GM12872 (cell line): ENCODE data around the gene ABCA7.

Source experiments
- TF ChIP-seq, protein P1 (sequence below): IDR thresholded peaks from 3 replicates; pipeline ENCODE4 v1.5.1; 2011; ENCODE audit warnings: low read depth, mild to moderate bottlenecking, low read length, moderate library complexity; ENCODE audit not compliant: insufficient read depth

Gene ABCA7

DNA sequence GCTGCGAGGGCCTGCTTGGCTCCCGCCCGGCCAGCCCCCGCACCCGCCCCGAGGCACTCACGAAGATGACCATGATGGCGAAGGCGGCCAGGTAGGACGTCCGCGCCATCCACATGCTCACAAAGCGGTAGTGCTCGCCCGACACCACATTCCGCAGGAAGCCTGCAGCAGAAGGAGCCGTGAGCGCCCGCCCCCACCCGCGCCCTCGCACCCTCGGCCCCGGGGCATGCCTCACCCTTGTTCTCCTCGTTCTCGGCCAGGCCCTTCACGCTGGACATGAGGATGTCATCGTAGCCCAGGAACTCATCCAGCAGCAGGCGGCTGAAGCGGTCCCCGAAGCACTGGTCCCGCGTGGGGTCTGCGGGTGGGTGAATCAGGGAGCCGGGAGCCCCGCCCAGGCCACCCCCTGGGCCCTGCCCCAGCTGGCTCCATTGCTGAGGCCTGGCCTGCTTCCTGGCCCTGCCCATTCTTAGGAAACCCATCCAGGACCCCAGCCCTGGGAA is 28.0 kb upstream of the ABCA7 start:
- TF ChIP-seq, protein P1, sequence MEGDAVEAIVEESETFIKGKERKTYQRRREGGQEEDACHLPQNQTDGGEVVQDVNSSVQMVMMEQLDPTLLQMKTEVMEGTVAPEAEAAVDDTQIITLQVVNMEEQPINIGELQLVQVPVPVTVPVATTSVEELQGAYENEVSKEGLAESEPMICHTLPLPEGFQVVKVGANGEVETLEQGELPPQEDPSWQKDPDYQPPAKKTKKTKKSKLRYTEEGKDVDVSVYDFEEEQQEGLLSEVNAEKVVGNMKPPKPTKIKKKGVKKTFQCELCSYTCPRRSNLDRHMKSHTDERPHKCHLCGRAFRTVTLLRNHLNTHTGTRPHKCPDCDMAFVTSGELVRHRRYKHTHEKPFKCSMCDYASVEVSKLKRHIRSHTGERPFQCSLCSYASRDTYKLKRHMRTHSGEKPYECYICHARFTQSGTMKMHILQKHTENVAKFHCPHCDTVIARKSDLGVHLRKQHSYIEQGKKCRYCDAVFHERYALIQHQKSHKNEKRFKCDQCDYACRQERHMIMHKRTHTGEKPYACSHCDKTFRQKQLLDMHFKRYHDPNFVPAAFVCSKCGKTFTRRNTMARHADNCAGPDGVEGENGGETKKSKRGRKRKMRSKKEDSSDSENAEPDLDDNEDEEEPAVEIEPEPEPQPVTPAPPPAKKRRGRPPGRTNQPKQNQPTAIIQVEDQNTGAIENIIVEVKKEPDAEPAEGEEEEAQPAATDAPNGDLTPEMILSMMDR: no peak

DNA sequence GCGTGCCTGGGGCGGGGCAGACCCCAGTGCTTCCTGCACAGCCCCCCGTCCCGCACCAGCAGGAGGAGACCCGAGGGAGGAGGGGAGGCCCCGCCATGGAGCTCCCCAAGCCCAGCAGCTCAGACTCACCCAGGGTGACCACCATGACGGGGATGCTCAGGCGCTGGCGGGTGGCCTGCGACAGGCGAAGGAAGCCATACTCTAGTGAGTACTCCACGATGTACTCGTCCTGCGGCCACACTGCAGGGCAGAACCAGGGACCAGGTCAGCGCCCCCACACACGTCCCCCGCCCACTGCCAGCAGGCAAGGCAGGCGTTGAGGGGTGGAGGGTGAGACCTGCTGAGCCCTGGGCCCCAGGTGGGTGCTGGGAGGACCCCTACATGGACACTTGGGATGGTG is 27.6 kb upstream of the ABCA7 start:
- TF ChIP-seq, protein P1: no peak

DNA sequence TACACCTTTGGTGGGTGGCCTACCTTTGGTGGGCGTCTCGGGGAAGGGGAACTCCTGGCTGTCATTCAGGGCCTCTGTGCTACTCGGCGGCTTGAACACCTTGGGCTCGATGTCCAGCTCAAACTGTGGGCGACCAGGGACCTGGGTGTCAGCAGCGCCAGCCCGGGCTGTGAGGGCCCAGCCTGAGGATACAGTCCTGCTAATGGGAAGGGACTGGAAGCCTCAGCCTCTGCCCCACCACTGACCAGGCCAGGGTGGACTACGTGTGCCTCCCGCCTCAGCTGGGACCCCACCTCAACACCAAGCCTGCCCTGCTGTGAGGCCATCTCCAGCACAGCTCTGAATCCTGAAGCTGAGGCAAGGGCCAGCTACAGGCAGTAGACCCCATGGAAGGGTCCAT is 26.7 kb upstream of the ABCA7 start:
- TF ChIP-seq, protein P1: no peak

DNA sequence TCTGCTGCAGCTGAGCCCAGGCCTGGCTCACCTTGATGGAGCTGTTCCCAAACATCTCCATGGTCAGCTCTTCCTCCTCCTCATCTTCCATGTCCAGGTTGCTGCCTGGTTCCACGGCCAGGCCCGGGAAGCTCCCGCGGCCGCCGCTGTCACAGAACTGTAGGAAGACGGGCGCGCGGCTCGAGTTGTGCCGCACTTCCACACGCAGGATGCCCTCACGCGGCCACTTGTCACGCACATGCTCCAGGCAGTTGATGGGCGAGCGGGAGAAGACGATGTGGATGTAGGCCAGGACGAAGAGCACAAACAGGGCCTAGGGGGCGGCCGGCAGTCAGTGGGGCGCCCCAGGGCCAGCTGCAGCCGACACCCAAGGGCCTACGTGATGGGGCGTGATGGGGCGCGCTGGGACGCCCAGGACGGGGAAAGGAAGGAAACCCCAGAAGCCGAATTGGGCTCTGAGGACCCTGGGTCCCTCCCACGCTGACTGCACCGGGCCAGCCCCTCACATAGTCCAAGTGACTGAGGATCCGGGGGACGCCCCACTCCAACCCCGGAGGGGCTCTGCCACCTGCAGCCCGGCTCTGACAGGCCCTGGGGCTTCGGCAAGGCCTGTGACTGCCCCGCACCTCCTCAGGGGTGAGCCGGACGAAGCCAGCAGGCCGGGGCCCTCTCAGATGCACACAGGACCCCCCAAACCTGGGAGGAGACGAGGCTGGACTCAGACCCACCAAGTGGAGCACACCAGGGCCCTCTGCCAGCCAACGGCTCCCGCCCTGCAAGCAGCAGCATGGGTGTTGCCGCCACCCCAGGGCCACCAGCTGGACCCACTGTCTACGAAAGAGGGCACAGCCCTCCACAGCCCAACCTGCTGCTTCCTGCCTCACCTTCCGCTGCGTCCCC is 25.5 kb upstream of the ABCA7 start:
- TF ChIP-seq, protein P1: no peak

DNA sequence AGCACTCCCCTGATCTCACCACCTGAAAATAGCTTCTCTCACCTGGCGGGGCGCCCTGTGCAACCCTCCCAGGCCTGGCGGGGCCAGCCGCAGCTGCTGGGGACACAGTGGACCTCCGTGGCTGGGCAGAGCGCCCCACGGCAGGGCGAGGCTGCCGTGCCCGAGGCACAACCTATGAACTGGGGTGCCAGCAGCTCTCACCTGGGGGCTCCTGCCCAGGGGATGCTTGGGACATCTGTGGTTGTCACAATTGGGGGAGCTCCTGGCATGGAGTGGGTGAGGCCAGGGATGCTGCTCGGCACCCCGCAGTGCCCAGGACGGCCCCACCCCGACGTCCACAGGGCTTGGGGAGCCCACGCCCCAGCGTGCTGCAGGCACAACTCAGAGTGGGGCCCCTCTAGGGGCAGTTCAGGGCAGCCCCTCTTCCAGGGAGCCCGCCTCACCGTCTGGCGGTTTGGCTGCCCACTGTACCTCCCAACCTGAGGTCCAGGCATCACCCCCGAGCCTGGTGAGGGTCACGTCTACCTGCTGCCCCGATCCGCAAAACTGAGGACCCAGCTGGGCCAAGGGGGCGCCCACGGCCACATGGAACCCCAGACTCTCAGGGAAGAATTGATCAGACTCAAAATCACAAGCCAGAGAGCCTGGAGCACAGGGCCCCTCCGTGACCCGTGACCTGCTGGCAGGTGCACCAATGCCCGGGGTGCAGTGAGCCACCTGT is 24.7 kb upstream of the ABCA7 start:
- TF ChIP-seq, protein P1: no peak

DNA sequence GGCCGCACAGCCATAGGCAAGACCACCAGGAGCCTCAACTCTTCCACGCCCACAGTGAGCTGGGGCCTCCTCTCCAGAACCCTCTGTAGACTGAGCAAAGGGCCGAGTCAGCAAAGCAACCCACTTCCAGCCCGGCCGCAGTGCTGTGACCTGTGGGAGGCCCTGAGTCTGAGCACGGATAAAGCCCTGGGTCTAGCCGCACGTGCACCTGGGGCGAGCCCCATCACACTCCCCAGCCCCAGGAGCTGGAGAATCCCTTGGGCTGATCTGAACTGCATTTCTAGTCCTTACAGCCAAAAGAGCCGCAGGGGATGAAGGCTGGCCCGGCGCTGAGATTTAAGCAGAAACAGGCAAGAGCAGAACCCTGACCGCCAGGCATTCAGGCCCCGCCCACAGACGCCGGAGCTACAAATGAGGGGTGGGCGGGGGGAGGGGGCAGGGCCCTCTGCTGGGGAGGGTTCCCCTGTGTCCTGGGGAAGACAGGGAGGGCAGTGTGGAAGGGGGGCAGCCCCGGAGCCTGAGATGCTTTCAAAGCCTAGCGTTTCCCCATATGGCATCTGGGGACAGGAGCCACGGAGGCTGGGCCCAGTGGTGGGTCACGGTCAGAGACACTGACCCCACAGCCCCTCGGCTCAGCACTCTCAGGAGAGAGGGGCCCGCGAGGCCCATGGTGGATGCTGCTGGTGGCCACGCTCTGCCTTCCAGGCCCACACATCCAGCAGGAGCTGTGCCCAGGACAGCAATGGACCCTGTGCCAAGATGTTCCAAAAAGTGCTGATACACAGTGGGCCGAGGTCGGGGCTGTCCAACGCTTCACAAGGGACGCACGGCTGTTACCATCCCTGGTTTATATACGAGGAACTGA is 23.9 kb upstream of the ABCA7 start:
- TF ChIP-seq, protein P1: no peak
